ENCODE data around the gene SERPING1. TPM values are rescaled to one million over a fixed set of nuclear protein-coding genes. Genes with fewer than 3 reads are reported as not detected.

The SERPING1 gene
- total RNA-seq, 3 donors from 2014 or later = 421 to 823 (median 479) TPM

DNA sequence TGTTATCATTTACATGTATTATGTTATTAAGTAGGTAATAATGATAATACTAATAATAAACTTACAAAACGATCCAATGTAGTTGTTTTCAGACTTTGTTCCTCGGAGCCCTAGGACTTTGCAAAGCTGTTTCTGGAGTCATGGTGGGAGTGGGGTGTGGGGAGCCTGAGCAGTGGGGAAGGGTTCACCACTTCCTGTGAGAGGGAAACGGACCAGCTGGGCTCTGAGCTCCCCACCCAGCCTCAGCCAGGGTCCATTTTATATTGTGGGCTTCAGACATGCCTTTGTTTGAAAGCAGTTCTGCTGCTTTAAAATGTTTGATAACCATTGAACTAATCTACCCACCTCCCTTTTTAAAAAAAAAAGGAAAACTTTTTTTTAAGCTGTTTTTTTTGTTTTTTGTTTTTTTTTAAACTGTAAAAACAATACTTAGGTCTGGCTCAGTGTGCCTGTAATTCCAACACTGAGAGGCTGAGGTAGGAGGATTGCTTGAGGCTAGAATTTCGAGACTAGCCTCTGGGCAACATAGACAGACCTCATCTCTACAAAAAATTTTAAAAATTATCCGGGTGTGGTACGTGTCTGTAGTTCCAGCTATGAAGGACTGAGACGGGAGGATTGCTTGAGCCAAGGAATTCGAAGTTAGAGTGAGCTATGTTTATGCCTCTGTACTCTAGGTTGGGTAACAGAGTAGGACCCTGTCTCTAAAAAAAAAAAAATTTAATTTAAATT is 7.0 kb downstream of the SERPING1 start:
- Histone ChIP-seq H3K4me1 (no peaks in the 10 kb centered on the region), H3K36me3 (no peaks in the 10 kb centered on the region), H3K27ac (no peak overlapping the region), H3K9me3 (no peaks in the 10 kb centered on the region), H3K27me3 (no peaks in the 10 kb centered on the region), H3K4me3 (no peak overlapping the region)
- DNase-seq (ENCODE audit: low spot score in 2 of 2) = no peak
- intact Hi-C loops (cut with DNase I; ENCODE audit: low total_unique reads) = no loop called here
- TF ChIP-seq POLR2A (IDR thresholded peaks at IDR 0.05) (no peak), POLR2AphosphoS5 (IDR thresholded peaks at IDR 0.05) (no peak)
- TF ChIP-seq, protein P1, sequence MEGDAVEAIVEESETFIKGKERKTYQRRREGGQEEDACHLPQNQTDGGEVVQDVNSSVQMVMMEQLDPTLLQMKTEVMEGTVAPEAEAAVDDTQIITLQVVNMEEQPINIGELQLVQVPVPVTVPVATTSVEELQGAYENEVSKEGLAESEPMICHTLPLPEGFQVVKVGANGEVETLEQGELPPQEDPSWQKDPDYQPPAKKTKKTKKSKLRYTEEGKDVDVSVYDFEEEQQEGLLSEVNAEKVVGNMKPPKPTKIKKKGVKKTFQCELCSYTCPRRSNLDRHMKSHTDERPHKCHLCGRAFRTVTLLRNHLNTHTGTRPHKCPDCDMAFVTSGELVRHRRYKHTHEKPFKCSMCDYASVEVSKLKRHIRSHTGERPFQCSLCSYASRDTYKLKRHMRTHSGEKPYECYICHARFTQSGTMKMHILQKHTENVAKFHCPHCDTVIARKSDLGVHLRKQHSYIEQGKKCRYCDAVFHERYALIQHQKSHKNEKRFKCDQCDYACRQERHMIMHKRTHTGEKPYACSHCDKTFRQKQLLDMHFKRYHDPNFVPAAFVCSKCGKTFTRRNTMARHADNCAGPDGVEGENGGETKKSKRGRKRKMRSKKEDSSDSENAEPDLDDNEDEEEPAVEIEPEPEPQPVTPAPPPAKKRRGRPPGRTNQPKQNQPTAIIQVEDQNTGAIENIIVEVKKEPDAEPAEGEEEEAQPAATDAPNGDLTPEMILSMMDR (IDR thresholded peaks at IDR 0.05) = no peak

DNA sequence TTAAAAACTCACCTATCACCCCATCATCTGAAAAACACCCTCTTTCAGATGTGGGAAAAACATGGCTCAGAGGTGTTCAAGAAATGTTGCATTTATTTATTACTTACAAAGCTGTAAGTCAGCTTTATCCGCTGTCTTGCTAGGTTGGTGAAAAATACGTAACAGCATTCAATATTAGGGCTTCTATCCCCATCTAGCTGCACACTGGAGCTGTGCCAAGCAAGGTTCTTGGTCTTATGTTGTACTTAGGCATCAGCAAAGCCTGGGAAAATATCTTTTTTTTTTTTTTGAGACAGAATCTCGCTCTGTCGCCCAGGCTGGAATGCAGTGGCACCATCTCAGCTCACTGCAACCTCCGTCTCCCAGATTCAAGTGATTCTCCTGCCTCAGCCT is 7.5 kb downstream of the SERPING1 start:
- no peaks in the 10 kb centered on the region for H3K36me3 ChIP-seq
- no peak overlapping the region for H3K27ac ChIP-seq

DNA sequence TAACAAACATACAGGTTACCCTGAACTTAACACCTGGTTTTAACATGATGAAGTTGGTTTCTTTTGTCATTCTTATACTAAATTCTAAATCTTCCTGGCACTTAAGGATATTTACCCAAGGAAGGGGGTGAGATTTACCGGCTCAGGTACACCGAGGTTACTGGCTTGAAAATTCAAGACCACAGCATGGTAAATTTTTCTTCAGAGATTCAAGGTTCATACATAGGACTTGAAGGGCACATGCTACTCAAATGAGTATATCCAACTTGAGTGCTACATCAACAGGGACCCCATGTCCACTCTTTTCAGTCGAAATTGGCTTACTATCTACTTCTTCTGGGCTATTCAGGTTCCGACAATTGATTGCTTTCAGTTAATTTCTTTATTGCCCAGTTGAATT is 12.7 kb downstream of the SERPING1 start:
- intact Hi-C loops (cut with DNase I; ENCODE audit: low total_unique reads) = no loop called here
- H3K27me3 ChIP-seq = no peaks in the 10 kb centered on the region
- TF ChIP-seq, protein P1 (IDR thresholded peaks at IDR 0.05) = no peak
- TF ChIP-seq POLR2AphosphoS5 (IDR thresholded peaks at IDR 0.05) = no peak
- no peak for TF ChIP-seq POLR2A (IDR thresholded peaks at IDR 0.05)
- H3K9me3 ChIP-seq = no peaks in the 10 kb centered on the region
- H3K27ac ChIP-seq = no peak overlapping the region
- no peaks in the 10 kb centered on the region for H3K4me1 ChIP-seq
- DNase-seq (ENCODE audit: low spot score in 2 of 2) = no peak
- H3K4me3 ChIP-seq = no peak overlapping the region
- no peaks in the 10 kb centered on the region for H3K36me3 ChIP-seq

More for the DNA sequence above, 7.5 kb downstream of the SERPING1 start:
- no peaks in the 10 kb centered on the region for H3K4me1 ChIP-seq
- DNase-seq (ENCODE audit: low spot score in 2 of 2) = no peak
- TF ChIP-seq POLR2A (IDR thresholded peaks at IDR 0.05) = no peak
- no peak for TF ChIP-seq POLR2AphosphoS5 (IDR thresholded peaks at IDR 0.05)
- TF ChIP-seq, protein P1 (IDR thresholded peaks at IDR 0.05) = no peak
- no peaks in the 10 kb centered on the region for H3K27me3 ChIP-seq
- H3K9me3 ChIP-seq = no peaks in the 10 kb centered on the region
- H3K4me3 ChIP-seq = no peak overlapping the region
- intact Hi-C loops (cut with DNase I; ENCODE audit: low total_unique reads) = no loop called here

DNA sequence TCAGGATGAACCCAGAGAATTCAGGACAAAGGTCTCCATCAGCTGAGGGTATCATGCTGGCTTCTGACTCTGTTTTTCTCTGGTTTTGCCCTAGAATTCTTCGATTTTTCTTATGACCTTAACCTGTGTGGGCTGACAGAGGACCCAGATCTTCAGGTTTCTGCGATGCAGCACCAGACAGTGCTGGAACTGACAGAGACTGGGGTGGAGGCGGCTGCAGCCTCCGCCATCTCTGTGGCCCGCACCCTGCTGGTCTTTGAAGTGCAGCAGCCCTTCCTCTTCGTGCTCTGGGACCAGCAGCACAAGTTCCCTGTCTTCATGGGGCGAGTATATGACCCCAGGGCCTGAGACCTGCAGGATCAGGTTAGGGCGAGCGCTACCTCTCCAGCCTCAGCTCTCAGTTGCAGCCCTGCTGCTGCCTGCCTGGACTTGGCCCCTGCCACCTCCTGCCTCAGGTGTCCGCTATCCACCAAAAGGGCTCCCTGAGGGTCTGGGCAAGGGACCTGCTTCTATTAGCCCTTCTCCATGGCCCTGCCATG is 16.8 kb downstream of the SERPING1 start:
- Histone ChIP-seq H3K4me1 (no peaks in the 10 kb centered on the region), H3K36me3 (no peaks in the 10 kb centered on the region), H3K27me3 (no peaks in the 10 kb centered on the region), H3K27ac (no peak overlapping the region), H3K9me3 (peaks cover 0 to 1% of the 10 kb centered on the region in 2 donors), H3K4me3 (no peak overlapping the region)
- intact Hi-C loops (cut with DNase I; ENCODE audit: low total_unique reads) = no loop called here
- TF ChIP-seq, protein P1 (IDR thresholded peaks at IDR 0.05) = no peak
- TF ChIP-seq POLR2A (IDR thresholded peaks at IDR 0.05) (no peak), POLR2AphosphoS5 (IDR thresholded peaks at IDR 0.05) (no peak)
- no peak for DNase-seq (ENCODE audit: low spot score in 2 of 2)

DNA sequence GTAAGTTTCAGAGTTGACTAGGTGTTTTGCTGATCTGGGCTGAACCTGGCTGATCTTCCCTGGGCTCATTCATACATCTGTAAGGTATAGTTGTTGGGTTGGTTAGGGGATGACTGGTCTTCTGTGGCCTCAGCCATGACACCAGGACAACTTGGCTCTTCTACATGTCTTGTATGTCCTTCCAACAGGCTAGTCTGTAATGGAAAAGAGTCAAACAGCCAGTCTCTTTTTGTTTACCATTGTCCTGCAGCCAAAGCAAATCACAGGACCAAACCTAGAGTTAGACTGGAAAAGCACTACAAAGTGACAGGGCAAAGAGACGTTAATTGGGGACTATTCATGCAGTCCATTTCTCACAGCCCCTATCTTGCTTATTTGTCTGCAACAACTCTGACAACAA is 17.8 kb downstream of the SERPING1 start:
- Histone ChIP-seq H3K27ac (no peak overlapping the region), H3K4me3 (no peak overlapping the region), H3K36me3 (no peaks in the 10 kb centered on the region), H3K4me1 (no peaks in the 10 kb centered on the region), H3K9me3 (peaks cover 0 to 8% of the 10 kb centered on the region in 2 donors), H3K27me3 (no peaks in the 10 kb centered on the region)
- TF ChIP-seq, protein P1 (IDR thresholded peaks at IDR 0.05) = no peak
- no peak for TF ChIP-seq POLR2AphosphoS5 (IDR thresholded peaks at IDR 0.05)
- no peak for TF ChIP-seq POLR2A (IDR thresholded peaks at IDR 0.05)
- intact Hi-C loops (cut with DNase I; ENCODE audit: low total_unique reads) = no loop called here
- DNase-seq (ENCODE audit: low spot score in 2 of 2) = no peak

Measured in breast epithelium (tissue), 4 donors.